Pancreas (tissue), 10 donors: ENCODE results near the gene MESP2. TPM values are rescaled to one million over a fixed set of nuclear protein-coding genes. Genes with fewer than 3 reads are reported as not detected.

Experiments used
- ATAC-seq, 4 donors: fragments of 200-7000 bp; cut with Tn5 transposase; one replicate each; pipeline versions ENCODE4 v1.8.0 to v1.9.1; 2020; ENCODE audit warnings: mild to moderate bottlenecking in 4 of 4, moderate library complexity in 4 of 4
- DNase-seq, 6 donors: peaks; one replicate each; pipeline ENCODE4 v3.0.0-alpha.2; 2020
- FAIRE-seq: peaks from 2 replicates; lab custom pipeline; 2012; peaks lifted over from hg19 to GRCh38; lab: Jason Lieb, UNC
- H3K27ac ChIP-seq, 4 donors: fragments of 200-600 bp; sonication (generic); 1 replicate in 3 of 4; 2 replicates in 1 of 4; pipeline versions ENCODE4 v1.5.0 to v1.8.0; 2020
- H3K27me3 ChIP-seq, 4 donors: fragments of 200-600 bp; one replicate each; pipeline ENCODE4 v1.8.0; 2021
- H3K36me3 ChIP-seq, 3 donors: fragments of 200-600 bp; sonication (generic) in 1 of 3; one replicate each; pipeline versions ENCODE4 v1.5.0 to v1.8.0; 2020 to 2021
- H3K4me1 ChIP-seq, 3 donors: fragments of 200-600 bp; one replicate each; pipeline ENCODE4 v1.8.0; 2021
- H3K4me3 ChIP-seq, 4 donors: fragments of 200-600 bp; sonication (generic) in 2 of 4; one replicate each; pipeline versions ENCODE4 v1.5.0 to v1.8.0; 2020 to 2021
- H3K9me3 ChIP-seq, 4 donors: fragments of 200-600 bp; one replicate each; pipeline ENCODE4 v1.8.0; 2021
- CTCF ChIP-seq, 4 donors: fragments of 200-600 bp; sonication (generic) in 3 of 4; IDR thresholded peaks; one replicate each; pipeline versions ENCODE4 v1.5.0 to v1.8.0; 2021; ENCODE audit warnings: antibody characterized with exemption in 4 of 4
- WGBS, 2 donors: extraction: QIAGEN DNeasy Blood & Tissue Kit; methylation state at CpG; one replicate each; pipeline ENCODE4 v1.1.7; 2013; 5-methylcytosine and 5-hydroxymethylcytosine counted together
- intact Hi-C, 3 donors: fragments of 100-400 bp; cut with DNase I; formaldehyde crosslinking; loops; one replicate each; pipeline versions ENCODE4 v1.11.1 to v1.14.2; 2022
- polyA plus RNA-seq, 2 donors: library from polyadenylated mRNA; stranded (reverse); fragments of 200-250 nt; gene quantifications; one replicate each; pipeline ENCODE4 v1.2.3, GENCODE V29; 2013
- total RNA-seq, 6 donors: library from RNA; stranded (reverse); fragmentation: NEBNext Ultra II Directional in 4 of 6; extraction: Animal tissue kit (Norgen Biotek cat#: 25700) in 4 of 6; gene quantifications; one replicate each; pipeline versions ENCODE4 v1.2.1 to v1.2.4, GENCODE V29; 2021 to 2023
- donor health status: healthy with polysubstance abuse.
- donor health status: DM: no; HTN: no; CAD: no; lungs with moderate emphysema.
- donor health status: DM: no; HTN: no; CAD: no.
- donor health status: control.
- donor health status: control.
- donor health status: Bipolar disorder and iron deficiency.
- donor health status: DM: yes; HTN: yes; CAD: no.
- donor health status: DM: no; HTN: no; CAD: no.
- donor health status: DM: no; HTN: no; CAD: no.
- donor health status: DM: yes; HTN: yes; CAD: no.

Gene MESP2
- total and polyA plus RNA-seq, 8 donors = 0.12 to 0.46 (median 0.22) TPM; not detected in 3

GRCh38 chr15:89775815-89776214 is 317 bp upstream of the MESP2 start:
- Histone ChIP-seq H3K4me1 (peaks cover 6 to 16% (median 8%) of the 10 kb centered on the region in 3 donors), H3K27me3 (no peaks in the 10 kb centered on the region), H3K27ac (no peak overlapping the region), H3K36me3 (no peaks in the 10 kb centered on the region), H3K9me3 (no peaks in the 10 kb centered on the region), H3K4me3 (peak overlapping the region in 2 of 4 donors; percentile 33 to 40)
- DNase-seq (peak in 1 of 6 donors; percentile 45), ATAC-seq (peak in 1 of 4 donors; percentile 3), FAIRE-seq (no peak)
- 88 to 90% methylated on average over 14 of the region's 14 CpGs for WGBS, 2 donors
- intact Hi-C loops = no loop called here
- TF ChIP-seq CTCF (IDR thresholded peaks at IDR 0.05) = no peak

GRCh38 chr15:89777073-89777751 is 1.1 kb downstream of the MESP2 start:
- no peak for TF ChIP-seq CTCF (IDR thresholded peaks at IDR 0.05)
- DNase-seq = peak in 2 of 6 donors; percentile 17 to 26
- Histone ChIP-seq H3K27me3 (no peaks in the 10 kb centered on the region), H3K36me3 (no peaks in the 10 kb centered on the region), H3K27ac (no peak overlapping the region), H3K9me3 (no peaks in the 10 kb centered on the region), H3K4me3 (peak overlapping the region in 1 of 4 donors; percentile 40), H3K4me1 (peaks cover 6 to 16% (median 7%) of the 10 kb centered on the region in 3 donors)
- ATAC-seq = no peak
- intact Hi-C loops = no loop called here
- 78 to 82% methylated on average over 25 of the region's 25 CpGs for WGBS, 2 donors
- FAIRE-seq = no peak

GRCh38 chr15:89777782-89778380 is 1.7 kb downstream of the MESP2 start:
- intact Hi-C loops = no loop called here
- no peak for TF ChIP-seq CTCF (IDR thresholded peaks at IDR 0.05)
- H3K27me3 ChIP-seq = no peaks in the 10 kb centered on the region
- WGBS, 2 donors = 88 to 90% methylated on average over 10 of the region's 10 CpGs
- H3K27ac ChIP-seq = no peak overlapping the region
- no peak overlapping the region for H3K4me3 ChIP-seq
- no peak for DNase-seq
- no peaks in the 10 kb centered on the region for H3K9me3 ChIP-seq
- peaks cover 6 to 11% (median 10%) of the 10 kb centered on the region in 3 donors for H3K4me1 ChIP-seq
- no peak for ATAC-seq
- no peak for FAIRE-seq
- H3K36me3 ChIP-seq = no peaks in the 10 kb centered on the region

- no peak for TF ChIP-seq CTCF (IDR thresholded peaks at IDR 0.05)
- FAIRE-seq = no peak
- intact Hi-C loops = no loop called here
- Histone ChIP-seq H3K4me3 (no peak overlapping the region), H3K9me3 (no peaks in the 10 kb centered on the region), H3K27me3 (no peaks in the 10 kb centered on the region), H3K4me1 (peaks cover 3 to 18% (median 6%) of the 10 kb centered on the region in 3 donors), H3K36me3 (no peaks in the 10 kb centered on the region), H3K27ac (no peak overlapping the region)
- DNase-seq = no peak
- ATAC-seq = no peak
- WGBS, 2 donors = 92 to 93% methylated on average over 4 of the region's 4 CpGs
Observed at GRCh38 chr15:89778861-89779260, 2.7 kb downstream of the MESP2 start.

- 81 to 83% methylated on average over 6 of the region's 6 CpGs for WGBS, 2 donors
- H3K27ac ChIP-seq = no peak overlapping the region
- ATAC-seq = no peak
Observed at GRCh38 chr15:89780601-89781000, 4.5 kb downstream of the MESP2 start.

More at GRCh38 chr15:89780601-89781000, 4.5 kb downstream of the MESP2 start:
- H3K4me1 ChIP-seq = peaks cover 9 to 33% (median 12%) of the 10 kb centered on the region in 3 donors
- no peaks in the 10 kb centered on the region for H3K9me3 ChIP-seq
- no peak overlapping the region for H3K4me3 ChIP-seq
- FAIRE-seq (no peak), DNase-seq (peak in 1 of 6 donors; percentile 2)
- H3K36me3 ChIP-seq = peaks cover 0 to 5% (median 4%) of the 10 kb centered on the region in 3 donors
- intact Hi-C loops = no loop called here
- H3K27me3 ChIP-seq = no peaks in the 10 kb centered on the region
- no peak for TF ChIP-seq CTCF (IDR thresholded peaks at IDR 0.05)
